ENCODE results near the gene RRM2. TPM values are rescaled to one million over a fixed set of nuclear protein-coding genes. Genes with fewer than 3 reads are reported as not detected.
A peak's percentile ranks its signal among the peaks of the same experiment; 100 is the strongest.

Gene RRM2
- total RNA-seq, 6 donors from 2014 or later: 2.1 to 12.9 (median 3.2) TPM

DNA sequence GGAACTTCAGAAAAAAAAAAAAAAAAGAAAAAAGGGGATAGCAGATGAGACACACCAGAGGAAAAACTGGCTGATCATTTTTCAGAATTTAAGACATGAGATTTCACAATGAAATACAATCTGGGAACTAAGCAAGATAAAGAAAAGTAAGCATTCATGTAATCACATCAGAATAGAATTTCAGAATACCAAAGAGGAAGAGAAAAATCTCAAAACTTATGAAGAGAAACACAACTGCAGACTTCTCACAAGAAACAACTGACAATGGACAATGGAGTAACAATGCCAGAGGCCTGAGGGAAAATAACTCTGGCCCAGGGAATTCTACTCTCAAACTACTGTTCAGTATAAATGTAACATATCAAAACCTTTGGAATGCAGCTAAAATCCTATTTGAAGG lies 13.2 kb upstream of the RRM2 start:
- no peaks in the 10 kb centered on the region for H3K9me3 ChIP-seq
- H3K27me3 ChIP-seq: no peaks in the 10 kb centered on the region
- DNase-seq (no peak), ATAC-seq (ENCODE audit: low FRiP score in 2 of 2) (no peak)
- no peaks in the 10 kb centered on the region for H3K36me3 ChIP-seq
- no peak overlapping the region for H3K4me3 ChIP-seq
- no peak for TF ChIP-seq POLR2AphosphoS5 (IDR thresholded peaks at IDR 0.05)
- TF ChIP-seq, protein P1, sequence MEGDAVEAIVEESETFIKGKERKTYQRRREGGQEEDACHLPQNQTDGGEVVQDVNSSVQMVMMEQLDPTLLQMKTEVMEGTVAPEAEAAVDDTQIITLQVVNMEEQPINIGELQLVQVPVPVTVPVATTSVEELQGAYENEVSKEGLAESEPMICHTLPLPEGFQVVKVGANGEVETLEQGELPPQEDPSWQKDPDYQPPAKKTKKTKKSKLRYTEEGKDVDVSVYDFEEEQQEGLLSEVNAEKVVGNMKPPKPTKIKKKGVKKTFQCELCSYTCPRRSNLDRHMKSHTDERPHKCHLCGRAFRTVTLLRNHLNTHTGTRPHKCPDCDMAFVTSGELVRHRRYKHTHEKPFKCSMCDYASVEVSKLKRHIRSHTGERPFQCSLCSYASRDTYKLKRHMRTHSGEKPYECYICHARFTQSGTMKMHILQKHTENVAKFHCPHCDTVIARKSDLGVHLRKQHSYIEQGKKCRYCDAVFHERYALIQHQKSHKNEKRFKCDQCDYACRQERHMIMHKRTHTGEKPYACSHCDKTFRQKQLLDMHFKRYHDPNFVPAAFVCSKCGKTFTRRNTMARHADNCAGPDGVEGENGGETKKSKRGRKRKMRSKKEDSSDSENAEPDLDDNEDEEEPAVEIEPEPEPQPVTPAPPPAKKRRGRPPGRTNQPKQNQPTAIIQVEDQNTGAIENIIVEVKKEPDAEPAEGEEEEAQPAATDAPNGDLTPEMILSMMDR (IDR thresholded peaks at IDR 0.05): no peak
- TF ChIP-seq EP300 (IDR thresholded peaks at IDR 0.05): no peak
- no peak for TF ChIP-seq POLR2A (IDR thresholded peaks at IDR 0.05)
- H3K27ac ChIP-seq: no peak overlapping the region
- H3K4me1 ChIP-seq: no peaks in the 10 kb centered on the region

- peaks cover 27 to 42% (median 32%) of the 10 kb centered on the region in 4 donors for H3K4me1 ChIP-seq
- no peak overlapping the region for H3K27ac ChIP-seq
- 97% methylated on average over 3 of the region's 3 CpGs for WGBS, 2 donors
- no peak overlapping the region for H3K4me3 ChIP-seq
- TF ChIP-seq EP300 (IDR thresholded peaks at IDR 0.05): no peak
- no peak for TF ChIP-seq POLR2AphosphoS5 (IDR thresholded peaks at IDR 0.05)
- TF ChIP-seq POLR2A (IDR thresholded peaks at IDR 0.05): no peak
- TF ChIP-seq, protein P1 (IDR thresholded peaks at IDR 0.05): no peak
- H3K36me3 ChIP-seq: no peaks in the 10 kb centered on the region
- no peak for DNase-seq
- no peak for ATAC-seq (ENCODE audit: low FRiP score in 2 of 2)
- H3K27me3 ChIP-seq: peaks cover 0 to 7% (median 3%) of the 10 kb centered on the region in 4 donors
- H3K9me3 ChIP-seq: no peaks in the 10 kb centered on the region
These were observed 3.6 kb upstream of the RRM2 start for GRCh38 chr2:10119027-10119325.

DNA sequence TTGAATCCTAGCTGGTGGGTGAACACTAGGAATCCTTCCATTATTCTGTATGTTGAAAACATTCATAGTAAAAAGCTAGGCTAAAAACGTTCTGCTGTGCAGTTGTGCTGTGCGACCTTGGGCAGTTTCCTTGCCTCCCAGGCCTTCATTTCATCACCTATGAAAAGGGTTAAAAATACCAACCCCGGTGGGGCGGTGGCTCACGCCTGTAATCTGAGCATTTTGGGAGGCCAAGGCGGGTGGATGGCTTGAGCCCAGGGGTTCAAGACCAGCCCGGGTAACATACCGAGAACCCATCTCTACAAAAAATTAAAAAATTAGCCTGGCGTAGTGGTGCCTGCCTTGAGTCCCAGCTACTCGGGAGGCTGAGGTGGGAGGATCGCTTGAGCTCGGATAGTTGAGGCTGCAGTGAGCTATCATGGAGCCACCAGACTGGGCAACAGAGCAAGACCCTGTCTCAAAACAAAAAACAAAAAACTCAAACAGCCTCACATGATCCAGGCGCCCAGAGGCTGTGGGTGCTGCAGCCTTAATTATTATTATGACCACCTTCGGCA lies 2.9 kb upstream of the RRM2 start:
- Histone ChIP-seq H3K4me1 (peaks cover 31 to 49% (median 36%) of the 10 kb centered on the region in 4 donors), H3K9me3 (no peaks in the 10 kb centered on the region), H3K4me3 (peak overlapping the region in 3 of 4 donors; percentile 68 to 72 (median 72)), H3K27me3 (peaks cover 0 to 7% (median 3%) of the 10 kb centered on the region in 4 donors), H3K36me3 (no peaks in the 10 kb centered on the region), H3K27ac (peak overlapping the region; percentile 71 to 84 (median 74))
- DNase-seq (no peak), ATAC-seq (ENCODE audit: low FRiP score in 2 of 2) (no peak)
- TF ChIP-seq POLR2A (IDR thresholded peaks at IDR 0.05) (no peak), POLR2AphosphoS5 (IDR thresholded peaks at IDR 0.05) (no peak), EP300 (IDR thresholded peaks at IDR 0.05) (no peak)
- TF ChIP-seq, protein P1 (IDR thresholded peaks at IDR 0.05): no peak
- WGBS, 2 donors: 73 to 78% methylated on average over 14 of the region's 14 CpGs

DNA sequence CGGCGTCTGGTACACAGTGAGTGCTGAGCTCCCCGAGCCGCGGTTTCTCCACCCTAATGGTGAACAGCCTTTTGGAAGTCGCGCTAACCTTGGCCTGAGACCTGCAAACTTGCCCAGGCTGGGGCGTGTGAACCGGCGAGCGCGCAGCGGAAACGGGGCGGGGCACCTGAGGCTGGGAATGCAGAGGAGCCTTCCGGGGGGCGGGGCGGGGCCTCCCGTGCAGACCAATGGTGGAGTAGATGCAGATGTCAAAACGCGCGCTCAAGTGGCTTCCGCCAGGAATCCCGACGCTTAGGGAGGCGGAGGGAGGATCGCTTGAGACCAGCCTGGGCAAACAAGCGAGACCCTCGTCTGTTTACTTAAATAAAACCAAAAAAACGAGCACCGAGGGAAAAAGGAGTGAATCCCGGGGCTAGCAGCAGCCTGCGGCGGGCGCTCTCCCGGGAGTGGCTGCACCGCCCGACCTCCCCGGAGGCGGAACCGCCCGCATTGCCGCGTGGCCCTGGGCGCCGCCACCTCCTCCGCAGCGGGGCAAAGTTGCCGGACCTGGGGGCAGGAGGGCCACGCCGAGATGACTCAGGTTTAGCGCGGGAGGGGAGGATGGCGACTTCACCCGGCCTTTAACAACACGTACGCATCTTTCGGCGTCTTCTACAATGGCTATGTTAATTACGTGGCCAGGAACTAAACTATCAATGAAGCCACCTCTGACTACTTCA lies 2.2 kb upstream of the RRM2 start:
- H3K27me3 ChIP-seq: peaks cover 0 to 7% (median 3%) of the 10 kb centered on the region in 4 donors
- no peaks in the 10 kb centered on the region for H3K36me3 ChIP-seq
- peaks cover 31 to 55% (median 36%) of the 10 kb centered on the region in 4 donors for H3K4me1 ChIP-seq
- TF ChIP-seq EP300 (IDR thresholded peaks at IDR 0.05) (no peak), POLR2A (IDR thresholded peaks at IDR 0.05) (peak in 2 of 4 donors; percentile 35 to 39), POLR2AphosphoS5 (IDR thresholded peaks at IDR 0.05) (peak; percentile 46 to 55)
- TF ChIP-seq, protein P1 (IDR thresholded peaks at IDR 0.05): peak in 2 of 6 experiments; percentile 22 to 38
- peak; percentile 98 for DNase-seq
- H3K9me3 ChIP-seq: no peaks in the 10 kb centered on the region
- H3K4me3 ChIP-seq: peak overlapping the region; percentile 48 to 72 (median 70)
- H3K27ac ChIP-seq: peak overlapping the region; percentile 71 to 84 (median 74)
- WGBS, 2 donors: 1 to 2% methylated on average over 27 to 56 of the region's 60 CpGs
- peak; percentile 94 to 95 for ATAC-seq (ENCODE audit: low FRiP score in 2 of 2)

All from upper lobe of left lung (tissue), 6 donors.